Astrocyte of the spinal cord (primary cell): Measurements from ENCODE around the gene UPP1.
"Not testable (repeated sequence)": the region's sequence is repeated elsewhere in the genome, so short reads cannot be mapped to it uniquely, and the experiment has no call there.

Experiments used
- DNase-seq: peaks from one replicate; pipeline ENCODE4 v3.0.0; 2011; ENCODE audit warnings: low read depth, low spot score
- H3K4me3 ChIP-seq: 2 replicates; pipeline ENCODE4 v1.5.1; 2011; ENCODE audit warnings: low read depth, mild to moderate bottlenecking, low read length, moderate library complexity
- in situ Hi-C: cut with HindIII; loops from 2 replicates; pipeline ENCODE4 v1.10.0; 2017; ENCODE audit warnings: low sequenced_read_pairs
- TF ChIP-seq, protein P1 (sequence below): IDR thresholded peaks from 2 replicates; pipeline ENCODE4 v1.5.1; 2012; ENCODE audit warnings: low read depth, mild to moderate bottlenecking, low read length, inconsistent platforms

Gene UPP1

DNA sequence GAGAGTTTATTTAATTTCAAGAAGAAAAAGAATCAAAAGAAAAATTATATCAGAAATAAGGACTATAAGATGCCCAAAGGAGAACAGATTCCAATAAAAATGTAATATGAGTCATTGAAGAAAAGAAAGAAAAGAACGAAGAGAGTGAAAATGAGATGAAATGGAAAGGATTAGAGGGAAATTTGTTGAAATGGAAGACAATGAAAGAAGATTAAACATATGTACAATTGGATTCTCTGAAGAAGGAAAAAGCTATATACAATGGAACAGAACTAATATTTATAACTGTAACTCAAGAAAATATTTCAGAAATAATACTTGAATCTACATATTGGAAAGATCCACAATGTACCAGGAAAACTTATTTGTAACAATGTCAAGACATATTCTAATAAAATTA, 25.1 kb upstream of the UPP1 start:
- TF ChIP-seq, protein P1, sequence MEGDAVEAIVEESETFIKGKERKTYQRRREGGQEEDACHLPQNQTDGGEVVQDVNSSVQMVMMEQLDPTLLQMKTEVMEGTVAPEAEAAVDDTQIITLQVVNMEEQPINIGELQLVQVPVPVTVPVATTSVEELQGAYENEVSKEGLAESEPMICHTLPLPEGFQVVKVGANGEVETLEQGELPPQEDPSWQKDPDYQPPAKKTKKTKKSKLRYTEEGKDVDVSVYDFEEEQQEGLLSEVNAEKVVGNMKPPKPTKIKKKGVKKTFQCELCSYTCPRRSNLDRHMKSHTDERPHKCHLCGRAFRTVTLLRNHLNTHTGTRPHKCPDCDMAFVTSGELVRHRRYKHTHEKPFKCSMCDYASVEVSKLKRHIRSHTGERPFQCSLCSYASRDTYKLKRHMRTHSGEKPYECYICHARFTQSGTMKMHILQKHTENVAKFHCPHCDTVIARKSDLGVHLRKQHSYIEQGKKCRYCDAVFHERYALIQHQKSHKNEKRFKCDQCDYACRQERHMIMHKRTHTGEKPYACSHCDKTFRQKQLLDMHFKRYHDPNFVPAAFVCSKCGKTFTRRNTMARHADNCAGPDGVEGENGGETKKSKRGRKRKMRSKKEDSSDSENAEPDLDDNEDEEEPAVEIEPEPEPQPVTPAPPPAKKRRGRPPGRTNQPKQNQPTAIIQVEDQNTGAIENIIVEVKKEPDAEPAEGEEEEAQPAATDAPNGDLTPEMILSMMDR = no peak
- H3K4me3 ChIP-seq = no peak overlapping the region
- DNase-seq = no peak
- in situ Hi-C loops = no loop called here

DNA sequence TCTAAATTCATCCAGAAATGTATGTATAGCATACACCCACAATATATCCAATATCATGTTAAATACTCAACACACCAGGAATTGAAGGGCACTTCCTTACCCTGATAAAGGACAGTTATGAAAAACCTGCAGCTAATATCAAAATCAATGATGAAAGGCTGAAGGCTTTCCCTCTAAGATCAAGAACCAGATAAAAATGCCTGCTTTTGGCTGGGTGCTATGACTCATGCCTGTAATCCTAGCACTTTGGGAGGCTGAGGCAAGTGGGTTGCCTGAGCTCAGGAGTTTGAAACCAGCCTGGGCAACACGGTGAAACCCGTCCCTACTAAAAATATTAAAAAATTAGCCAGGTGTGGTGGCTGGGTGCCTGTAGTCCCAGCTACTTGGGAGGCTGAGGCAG, 21.6 kb upstream of the UPP1 start:
- in situ Hi-C loops = no loop called here
- no peak overlapping the region for H3K4me3 ChIP-seq
- no peak for DNase-seq
- TF ChIP-seq, protein P1 = no peak

- H3K4me3 ChIP-seq = no peak overlapping the region
- no peak for DNase-seq
- in situ Hi-C loops = no loop called here
- TF ChIP-seq, protein P1 = no peak
Observed at GRCh38 chr7:48074204-48074654, 14.8 kb upstream of the UPP1 start.

- in situ Hi-C loops = no loop called here
- TF ChIP-seq, protein P1 = no peak
- H3K4me3 ChIP-seq = no peak overlapping the region
- no peak for DNase-seq
Observed at GRCh38 chr7:48077423-48077822, 11.6 kb upstream of the UPP1 start.

- in situ Hi-C loops = no loop called here
- no peak for DNase-seq
- TF ChIP-seq, protein P1 = no peak
- H3K4me3 ChIP-seq = no peak overlapping the region
Observed at GRCh38 chr7:48078470-48078869, 10.6 kb upstream of the UPP1 start.

DNA sequence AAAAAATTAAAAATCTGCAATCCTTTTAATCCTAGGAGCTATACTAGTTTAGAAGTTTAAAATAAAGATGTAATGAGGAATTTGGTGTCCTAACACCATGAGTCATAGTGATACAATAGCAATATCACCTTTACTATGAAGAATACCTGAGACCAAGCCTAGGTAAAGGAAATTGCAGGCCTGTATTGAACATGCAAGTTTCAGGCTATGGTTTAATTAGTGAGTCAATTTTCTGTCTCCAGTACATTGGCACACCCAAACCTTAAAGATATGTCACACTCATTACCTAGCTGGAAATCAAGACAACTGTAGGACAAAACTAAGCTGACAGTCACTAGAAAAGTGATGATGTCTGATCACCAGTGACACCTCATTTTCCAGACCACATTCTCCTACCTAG, 6.7 kb upstream of the UPP1 start:
- DNase-seq, in situ Hi-C loops, H3K4me3 ChIP-seq: not testable (repeated sequence)

GRCh38 chr7:48083114-48083830, 5.8 kb upstream of the UPP1 start:
- no peak overlapping the region for H3K4me3 ChIP-seq
- TF ChIP-seq, protein P1 = no peak
- in situ Hi-C loops = no loop called here
- peak; percentile 57 for DNase-seq
